ENCODE results near the gene FGF21. TPM values are rescaled to one million over a fixed set of nuclear protein-coding genes. Genes with fewer than 3 reads are reported as not detected.

FGF21 gene
- total RNA-seq, 1 experiment from 2014 or later: 3.0 TPM

- BruUV-seq (replicated peaks): no TSS peak
- CTCF ChIA-PET: interaction anchor here (0.6 kb wide), 1 partner anchor 279 kb away, joined by 4 read pairs; the partner anchor contains the start of gene CGB3
- DNase-seq: peak; percentile 64 to 65
- H3K36me3 ChIP-seq (ENCODE audit: control insufficient read depth, insufficient read depth, low read length): no peaks in the 10 kb centered on the region
- no peaks in the 10 kb centered on the region for H3K27me3 ChIP-seq (replicated peaks; ENCODE audit: control insufficient read depth, insufficient read depth, low read length)
- Mint-ChIP-seq H3K9me3 (ENCODE audit: unreplicated experiment) (no peaks in the 10 kb centered on the region), H3K4me3 (ENCODE audit: unreplicated experiment) (no peak overlapping the region), H3K27me3 (ENCODE audit: insufficient read depth, unreplicated experiment) (no peaks in the 10 kb centered on the region), H3K27ac (ENCODE audit: unreplicated experiment) (no peak overlapping the region), H3K4me1 (ENCODE audit: low read depth, unreplicated experiment) (peaks cover 14% of the 10 kb centered on the region), H3K36me3 (ENCODE audit: insufficient read depth, unreplicated experiment) (peaks cover 52% of the 10 kb centered on the region)
- TF ChIP-seq CTCF (IDR thresholded peaks at IDR 0.05; ENCODE audit: insufficient read depth in 1 of 2, low read depth in 1 of 2, low read length in 1 of 2, severe bottlenecking in 1 of 2, unreplicated experiment in 1 of 2): no peak
- H3K4me1 ChIP-seq: peaks cover 11% of the 10 kb centered on the region
- no peaks in the 10 kb centered on the region for H3K9me3 ChIP-seq
- intact Hi-C loops (cut with micrococcal nuclease; ENCODE audit: unreplicated experiment): no loop called here
- H3K4me3 ChIP-seq (ENCODE audit: low read depth, low read length): no peak overlapping the region
- POLR2A ChIA-PET: no interaction called here
Measured at GRCh38 chr19:48745208-48745995, 9.9 kb upstream of the FGF21 start.

- Histone ChIP-seq H3K36me3 (ENCODE audit: control insufficient read depth, insufficient read depth, low read length) (no peaks in the 10 kb centered on the region), H3K4me3 (ENCODE audit: low read depth, low read length) (no peak overlapping the region), H3K4me1 (peaks cover 7% of the 10 kb centered on the region), H3K9me3 (no peaks in the 10 kb centered on the region), H3K27me3 (replicated peaks; ENCODE audit: control insufficient read depth, insufficient read depth, low read length) (no peaks in the 10 kb centered on the region)
- intact Hi-C loops (cut with micrococcal nuclease; ENCODE audit: unreplicated experiment): no loop called here
- Mint-ChIP-seq H3K9me3 (ENCODE audit: unreplicated experiment) (no peaks in the 10 kb centered on the region), H3K4me3 (ENCODE audit: unreplicated experiment) (no peak overlapping the region), H3K36me3 (ENCODE audit: insufficient read depth, unreplicated experiment) (peaks cover 53% of the 10 kb centered on the region), H3K27ac (ENCODE audit: unreplicated experiment) (no peak overlapping the region), H3K4me1 (ENCODE audit: low read depth, unreplicated experiment) (peaks cover 10% of the 10 kb centered on the region), H3K27me3 (ENCODE audit: insufficient read depth, unreplicated experiment) (no peaks in the 10 kb centered on the region)
- BruUV-seq (replicated peaks): no TSS peak
- ChIA-PET CTCF (no interaction called here), POLR2A (no interaction called here)
- no peak for DNase-seq
- no peak for TF ChIP-seq CTCF (IDR thresholded peaks at IDR 0.05; ENCODE audit: insufficient read depth in 1 of 2, low read depth in 1 of 2, low read length in 1 of 2, severe bottlenecking in 1 of 2, unreplicated experiment in 1 of 2)
Measured at GRCh38 chr19:48746110-48746509, 9.2 kb upstream of the FGF21 start.

- TF ChIP-seq CTCF (IDR thresholded peaks at IDR 0.05; ENCODE audit: insufficient read depth in 1 of 2, low read depth in 1 of 2, low read length in 1 of 2, severe bottlenecking in 1 of 2, unreplicated experiment in 1 of 2): no peak
- Mint-ChIP-seq H3K9me3 (ENCODE audit: unreplicated experiment) (no peaks in the 10 kb centered on the region), H3K36me3 (ENCODE audit: insufficient read depth, unreplicated experiment) (peaks cover 47% of the 10 kb centered on the region), H3K27ac (ENCODE audit: unreplicated experiment) (no peak within 1 kb of the TSS), H3K4me3 (ENCODE audit: unreplicated experiment) (no peak within 1 kb of the TSS), H3K27me3 (ENCODE audit: insufficient read depth, unreplicated experiment) (no peaks in the 10 kb centered on the region), H3K4me1 (ENCODE audit: low read depth, unreplicated experiment) (peaks cover 8% of the 10 kb centered on the region)
- no peaks in the 10 kb centered on the region; the same call in none of the 2 replicates for H3K4me1 ChIP-seq
- ChIA-PET CTCF (no interaction called here), POLR2A (no interaction called here)
- no TSS peak for BruUV-seq (replicated peaks)
- no peak within 1 kb of the TSS for H3K4me3 ChIP-seq (ENCODE audit: low read depth, low read length)
- no peak for DNase-seq
- no peaks in the 10 kb centered on the region for H3K36me3 ChIP-seq (ENCODE audit: control insufficient read depth, insufficient read depth, low read length)
- no peaks in the 10 kb centered on the region for H3K27me3 ChIP-seq (replicated peaks; ENCODE audit: control insufficient read depth, insufficient read depth, low read length)
- intact Hi-C loops (cut with micrococcal nuclease; ENCODE audit: unreplicated experiment): no loop called here
- H3K9me3 ChIP-seq: no peaks in the 10 kb centered on the region
Measured at GRCh38 chr19:48746738-48747575, 8.4 kb upstream of the FGF21 start, which contains the start of gene IZUMO1. IZUMO1 (minus strand) TSS chr19:48746909; CDS start chr19:48745859, 1,050 bp downstream.
